GM12875 (cell line): ENCODE data around the gene PCP4.

Experiments
- H3K4me3 ChIP-seq: one replicate; pipeline ENCODE4 v1.5.1; 2011; ENCODE audit warnings: low read depth, low read length, control low read depth
- TF ChIP-seq, protein P1 (sequence below): IDR thresholded peaks from 2 replicates; pipeline ENCODE4 v1.5.1; 2011; ENCODE audit warnings: low read depth, mild to moderate bottlenecking, control low read depth, inconsistent platforms, low read length, moderate library complexity, borderline replicate concordance; ENCODE audit not compliant: insufficient read depth

Gene PCP4

DNA sequence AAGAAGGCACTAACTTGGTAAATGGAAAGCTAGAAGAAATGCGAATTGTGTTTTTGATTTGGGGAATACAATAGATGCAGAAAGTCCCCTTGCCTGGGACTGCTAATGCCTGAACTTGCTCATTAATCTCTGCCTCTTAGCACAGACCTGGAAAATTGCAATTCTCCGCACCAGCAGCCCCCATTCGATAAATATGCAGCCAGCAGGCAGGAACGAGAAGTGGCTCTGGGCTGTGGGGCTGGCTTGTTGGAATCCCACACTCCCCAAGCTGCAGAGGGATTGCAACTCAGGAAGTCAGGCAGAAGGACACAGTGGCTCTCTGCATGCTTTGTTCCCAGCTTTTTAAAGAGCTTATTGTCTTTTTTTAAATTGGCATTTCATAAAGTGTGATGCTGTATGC, 51.3 kb downstream of the PCP4 start:
- no peak overlapping the region for H3K4me3 ChIP-seq
- TF ChIP-seq, protein P1, sequence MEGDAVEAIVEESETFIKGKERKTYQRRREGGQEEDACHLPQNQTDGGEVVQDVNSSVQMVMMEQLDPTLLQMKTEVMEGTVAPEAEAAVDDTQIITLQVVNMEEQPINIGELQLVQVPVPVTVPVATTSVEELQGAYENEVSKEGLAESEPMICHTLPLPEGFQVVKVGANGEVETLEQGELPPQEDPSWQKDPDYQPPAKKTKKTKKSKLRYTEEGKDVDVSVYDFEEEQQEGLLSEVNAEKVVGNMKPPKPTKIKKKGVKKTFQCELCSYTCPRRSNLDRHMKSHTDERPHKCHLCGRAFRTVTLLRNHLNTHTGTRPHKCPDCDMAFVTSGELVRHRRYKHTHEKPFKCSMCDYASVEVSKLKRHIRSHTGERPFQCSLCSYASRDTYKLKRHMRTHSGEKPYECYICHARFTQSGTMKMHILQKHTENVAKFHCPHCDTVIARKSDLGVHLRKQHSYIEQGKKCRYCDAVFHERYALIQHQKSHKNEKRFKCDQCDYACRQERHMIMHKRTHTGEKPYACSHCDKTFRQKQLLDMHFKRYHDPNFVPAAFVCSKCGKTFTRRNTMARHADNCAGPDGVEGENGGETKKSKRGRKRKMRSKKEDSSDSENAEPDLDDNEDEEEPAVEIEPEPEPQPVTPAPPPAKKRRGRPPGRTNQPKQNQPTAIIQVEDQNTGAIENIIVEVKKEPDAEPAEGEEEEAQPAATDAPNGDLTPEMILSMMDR, result no peak

DNA sequence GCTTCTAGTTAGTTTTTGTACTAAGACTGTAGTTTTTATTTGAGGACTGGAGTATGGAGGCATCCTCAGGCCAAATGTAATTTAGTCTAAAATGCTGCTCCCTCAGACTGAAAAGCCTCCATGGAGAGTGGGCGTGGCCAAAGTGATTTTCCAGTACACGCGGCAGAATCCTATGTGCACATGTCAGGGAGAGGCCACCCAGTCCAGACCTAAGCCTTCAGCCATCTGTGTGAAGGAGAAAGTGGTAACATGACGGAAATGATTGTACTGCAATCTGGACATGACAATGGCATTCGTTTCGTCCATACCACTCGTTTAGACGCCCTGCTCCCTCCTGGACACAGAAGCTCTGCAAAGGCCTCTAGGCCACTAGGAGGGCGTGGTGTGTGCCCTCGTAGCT, 56.2 kb downstream of the PCP4 start:
- no peak overlapping the region for H3K4me3 ChIP-seq
- TF ChIP-seq, protein P1, result no peak

DNA sequence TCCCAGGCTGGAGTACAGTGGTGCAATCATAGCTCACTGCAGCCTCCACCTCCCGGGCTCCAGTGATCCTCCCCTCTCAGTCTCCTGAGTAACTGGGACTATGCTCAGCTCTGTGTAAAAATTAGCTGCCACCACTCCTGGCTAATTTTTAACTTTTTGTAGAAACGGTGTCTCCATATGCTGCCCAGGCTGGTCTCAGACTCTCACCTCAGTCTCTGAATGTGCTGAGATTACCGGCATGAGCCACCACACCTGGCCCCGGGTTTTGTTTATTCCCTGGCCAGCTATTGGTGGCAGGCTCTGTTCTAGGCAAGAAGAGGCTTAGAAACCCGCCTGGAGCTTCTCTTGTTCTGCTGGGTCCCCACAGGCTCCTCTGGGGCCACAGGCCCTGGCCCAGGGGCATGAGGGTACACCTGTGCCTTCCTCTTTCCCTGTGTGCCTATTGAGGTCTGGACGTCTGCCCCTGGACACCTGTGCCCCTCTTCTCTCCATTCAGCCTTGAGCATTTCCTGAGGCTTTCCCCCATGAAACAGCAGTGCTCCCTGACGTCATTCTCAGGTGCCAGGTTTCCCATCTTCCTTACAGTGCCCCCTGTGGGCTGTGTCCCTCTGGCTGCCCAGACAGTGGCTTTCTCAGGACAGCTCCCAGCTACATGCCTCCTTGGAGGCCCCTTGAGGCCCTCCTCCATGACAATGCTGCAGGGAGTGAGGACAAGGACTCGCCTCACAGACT, 57.5 kb downstream of the PCP4 start:
- H3K4me3 ChIP-seq, result no peak overlapping the region
- TF ChIP-seq, protein P1, result no peak

DNA sequence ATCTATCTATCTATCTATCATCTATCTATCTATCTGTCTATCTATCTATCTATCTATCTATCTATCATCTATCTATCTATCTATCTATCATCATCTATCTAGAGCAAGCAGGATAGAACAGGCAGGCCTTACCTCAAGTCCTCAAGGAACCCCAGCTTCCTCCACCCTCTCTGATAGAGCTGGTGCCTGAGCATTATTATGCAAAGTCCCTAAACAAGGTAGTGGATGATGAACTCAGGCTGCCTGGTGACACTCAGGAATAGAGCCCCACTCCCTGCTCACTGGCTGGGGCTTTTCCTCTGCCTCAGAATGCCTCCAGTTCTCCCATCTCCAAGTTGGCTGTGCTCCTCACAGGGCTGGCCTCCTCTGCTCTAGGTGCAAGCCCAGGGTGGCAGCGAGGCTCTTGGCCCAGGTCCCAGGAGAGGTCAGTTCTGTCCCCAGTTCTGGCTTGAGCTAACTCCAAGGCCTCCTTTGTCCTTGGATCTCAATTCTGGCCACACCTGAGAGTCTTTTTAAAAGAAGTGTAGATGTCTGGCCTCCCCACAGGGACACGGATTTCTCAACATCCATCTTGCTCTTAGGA, 60.2 kb downstream of the PCP4 start:
- no peak overlapping the region for H3K4me3 ChIP-seq
- TF ChIP-seq, protein P1, result no peak

DNA sequence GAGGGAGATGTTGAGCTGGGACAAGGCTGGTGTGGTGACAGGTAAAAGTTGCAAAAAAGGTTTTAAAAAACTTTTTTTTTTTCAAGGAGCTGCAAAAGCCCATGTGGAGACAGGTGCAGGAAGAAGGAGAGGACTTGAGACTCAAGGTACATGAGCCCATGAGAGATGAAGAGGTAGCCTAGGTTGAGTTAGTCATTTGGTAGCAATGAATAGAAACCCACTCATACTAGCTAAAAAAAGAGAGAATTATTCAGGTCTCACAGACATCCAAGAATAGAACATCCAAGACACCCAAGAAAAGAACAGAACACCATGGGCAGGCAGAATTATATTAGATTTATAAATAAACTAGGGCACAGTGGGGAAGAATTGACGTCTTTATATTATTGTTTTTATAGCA, 65.1 kb downstream of the PCP4 start:
- no peak overlapping the region for H3K4me3 ChIP-seq
- TF ChIP-seq, protein P1, result no peak

DNA sequence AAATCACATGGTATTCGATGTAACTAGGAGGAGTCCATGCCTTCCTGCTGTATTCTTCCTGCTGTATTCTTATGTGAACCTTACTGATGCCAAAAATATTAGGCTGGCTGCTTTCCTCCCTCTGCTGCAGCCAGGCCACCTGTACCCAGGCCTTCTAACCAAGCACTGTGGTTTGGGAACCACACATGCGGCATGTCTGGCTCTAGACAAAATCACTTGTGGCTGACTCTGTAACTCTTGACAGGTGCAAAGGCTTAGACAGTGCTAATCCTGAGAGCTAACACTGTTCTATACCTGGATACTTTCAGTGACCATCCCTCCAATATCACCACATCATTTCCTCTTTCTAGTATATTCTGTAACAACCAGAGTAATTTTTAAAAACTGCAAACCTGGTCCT, 67.7 kb downstream of the PCP4 start:
- TF ChIP-seq, protein P1, result no peak
- H3K4me3 ChIP-seq, result no peak overlapping the region

DNA sequence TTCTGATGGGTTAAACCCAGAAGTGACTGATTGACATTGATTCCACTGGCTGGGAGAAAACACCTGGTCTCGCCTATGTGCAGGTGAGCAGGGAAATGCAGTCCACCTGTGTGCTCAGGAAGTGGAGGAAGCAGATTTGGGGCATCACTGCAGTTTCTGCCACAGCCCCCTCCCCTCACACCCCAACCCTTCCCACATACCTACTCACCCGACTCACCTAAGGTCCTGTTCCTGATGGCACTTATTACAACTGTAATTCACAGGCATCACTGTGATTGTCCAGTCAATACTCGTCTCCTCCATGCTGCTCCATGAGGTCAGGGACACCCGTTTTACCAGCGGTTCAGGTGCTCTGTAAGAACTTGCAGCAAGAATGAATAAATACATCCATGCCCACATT, 68.5 kb downstream of the PCP4 start:
- TF ChIP-seq, protein P1, result no peak
- H3K4me3 ChIP-seq, result no peak overlapping the region
